Right ventricle myocardium inferior (tissue), 1 donor: ENCODE measurements around the gene BRSK1. TPM values are rescaled to one million over a fixed set of nuclear protein-coding genes. Genes with fewer than 3 reads are reported as not detected.
A peak's percentile ranks its signal among the peaks of the same experiment; 100 is the strongest.

Experiments used
- ATAC-seq: fragments of 200-7000 bp; cut with Tn5 transposase; one replicate; pipeline ENCODE4 v1.9.1; 2020; ENCODE audit warnings: mild to moderate bottlenecking, moderate library complexity
- DNase-seq: peaks from one replicate; pipeline ENCODE4 v3.0.0; 2021; ENCODE audit errors: missing footprints
- intact Hi-C: fragments of 100-400 bp; cut with DNase I; formaldehyde crosslinking; loops from one replicate; pipeline ENCODE4 v1.11.0; 2022
- total RNA-seq: library from RNA; stranded (reverse); fragmentation: NEBNext Ultra II Directional; extraction: Animal tissue kit (Norgen Biotek cat#: 25700); gene quantifications from one replicate; pipeline ENCODE4 v1.2.1, GENCODE V29; 2021
- donor health status: DM: no; HTN: yes; CAD: no; lungs with severe emphysema.

BRSK1 gene
- total RNA-seq, 1 donor from 2014 or later = 2.4 TPM

DNA sequence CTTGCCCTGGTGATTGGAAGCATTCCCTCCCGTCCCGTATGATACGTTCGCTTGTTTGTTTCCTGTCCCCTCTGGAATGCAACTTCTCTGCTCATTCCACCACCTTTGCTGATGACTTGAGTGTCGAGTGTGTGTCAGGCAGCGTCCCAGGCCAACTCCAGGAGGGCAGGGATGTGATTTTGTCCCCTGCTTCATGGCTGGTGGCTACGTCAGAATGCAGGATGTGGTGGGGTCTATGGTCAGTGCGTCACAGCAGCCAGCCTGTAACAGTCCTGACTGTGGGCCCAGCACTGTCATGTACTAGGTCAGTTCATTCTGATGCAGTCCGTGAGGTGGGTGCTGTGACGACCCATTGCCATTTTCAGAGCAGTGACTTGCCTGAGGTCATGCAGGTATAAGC is 16.2 kb downstream of the BRSK1 start:
- intact Hi-C loops = loop anchor here (2.0 to 10.0 kb wide), 3 partner anchors 42 to 115 kb away; partner anchors contain the start of genes RPL28 and TMEM238
- no peak for ATAC-seq
- DNase-seq = peak; percentile 33

DNA sequence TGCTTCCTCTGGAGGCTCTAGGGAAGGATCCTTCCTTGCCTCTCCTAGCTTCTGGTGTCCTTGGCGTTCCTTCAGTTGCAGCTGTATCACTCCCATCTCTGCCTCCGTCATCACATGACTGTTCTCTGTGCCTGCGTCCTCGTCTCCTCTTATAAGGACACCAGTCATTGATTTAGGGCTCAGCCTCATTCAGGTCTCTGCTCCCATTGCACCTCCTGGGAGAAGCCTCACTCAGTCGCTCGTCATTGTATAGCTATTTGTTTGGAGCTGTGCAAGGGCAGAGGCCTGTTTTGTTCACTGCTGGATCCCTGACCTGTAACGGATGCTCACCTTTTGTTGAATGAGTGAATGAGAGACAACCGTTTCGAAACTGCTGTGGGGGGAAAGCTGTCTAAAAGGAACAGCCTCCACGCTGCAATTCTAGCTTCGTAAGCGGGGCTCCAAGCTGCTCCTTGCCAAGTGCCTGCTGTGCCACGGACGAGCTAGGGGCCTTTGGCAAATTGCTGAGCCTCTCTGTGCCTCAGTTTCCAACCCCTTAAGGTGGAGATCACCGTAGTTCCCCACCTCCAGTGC is 17.2 kb downstream of the BRSK1 start:
- intact Hi-C loops = loop anchor here (2.0 to 10.0 kb wide), 3 partner anchors 41 to 114 kb away; partner anchors contain the start of genes RPL28 and TMEM238
- ATAC-seq = no peak
- peak; percentile 4 for DNase-seq

DNA sequence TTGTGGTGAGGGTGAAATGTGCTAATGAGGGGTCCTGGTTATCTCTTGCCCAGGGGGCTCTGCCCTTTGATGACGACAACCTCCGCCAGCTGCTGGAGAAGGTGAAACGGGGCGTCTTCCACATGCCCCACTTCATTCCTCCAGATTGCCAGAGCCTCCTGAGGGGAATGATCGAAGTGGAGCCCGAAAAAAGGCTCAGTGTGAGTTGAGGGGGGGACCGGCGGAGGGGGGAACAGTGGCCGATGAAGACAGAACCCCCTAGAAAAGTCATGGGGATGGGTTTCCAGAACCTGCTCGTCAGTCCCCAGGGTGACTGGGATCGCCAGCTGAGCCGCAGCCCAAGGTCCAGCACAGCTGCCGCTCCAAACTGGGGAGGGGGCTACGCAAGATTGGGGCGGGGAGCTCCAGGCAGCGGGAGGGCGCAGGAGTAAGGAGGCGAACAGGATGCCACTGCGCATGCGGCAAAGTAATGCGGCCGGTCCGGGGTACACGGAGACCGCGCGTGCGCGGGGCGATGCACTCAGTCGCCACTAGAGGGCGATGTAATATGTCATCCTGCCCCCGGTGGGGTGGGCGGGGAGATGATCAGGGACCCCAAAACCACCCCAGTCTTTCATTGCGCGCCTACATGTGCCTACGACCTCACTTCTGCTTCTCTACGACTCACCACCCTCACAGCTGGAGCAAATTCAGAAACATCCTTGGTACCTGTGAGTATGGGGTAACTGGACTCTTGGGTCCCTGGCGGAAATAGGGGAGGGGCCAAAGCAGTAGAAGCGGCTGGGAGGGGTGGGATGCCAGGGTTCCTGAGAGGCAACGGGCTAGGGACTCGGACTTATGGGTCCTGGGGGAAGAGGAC is 17.9 kb downstream of the BRSK1 start:
- intact Hi-C loops = loop anchor here (2.0 to 10.0 kb wide), 3 partner anchors 41 to 113 kb away; partner anchors contain the start of genes RPL28 and TMEM238
- ATAC-seq (peak; percentile 89), DNase-seq (peak; percentile 95)

DNA sequence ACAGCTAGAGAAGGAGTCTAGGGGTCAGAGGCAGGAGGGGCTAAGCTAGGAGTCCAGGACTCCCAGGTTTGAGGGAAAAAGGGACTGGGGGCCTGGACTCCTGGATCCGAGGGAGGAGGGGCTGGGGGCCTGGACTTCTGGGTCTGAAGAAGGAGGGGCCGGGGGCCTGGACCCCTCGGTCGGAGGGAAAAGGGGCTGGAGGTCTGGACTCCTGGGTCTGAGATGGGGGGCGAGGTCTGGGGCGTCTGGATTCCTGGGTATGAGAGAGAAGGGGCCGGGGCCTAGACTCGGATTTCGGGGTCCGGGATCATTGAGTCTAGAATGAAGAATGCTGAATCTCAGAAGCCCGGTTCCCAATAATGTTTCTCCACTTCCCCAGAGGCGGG is 18.5 kb downstream of the BRSK1 start:
- ATAC-seq = no peak
- peak; percentile 34 for DNase-seq
- intact Hi-C loops = loop anchor here (5.0 to 10.0 kb wide), 2 partner anchors 40 to 112 kb away; no protein-coding TSS in a partner anchor

DNA sequence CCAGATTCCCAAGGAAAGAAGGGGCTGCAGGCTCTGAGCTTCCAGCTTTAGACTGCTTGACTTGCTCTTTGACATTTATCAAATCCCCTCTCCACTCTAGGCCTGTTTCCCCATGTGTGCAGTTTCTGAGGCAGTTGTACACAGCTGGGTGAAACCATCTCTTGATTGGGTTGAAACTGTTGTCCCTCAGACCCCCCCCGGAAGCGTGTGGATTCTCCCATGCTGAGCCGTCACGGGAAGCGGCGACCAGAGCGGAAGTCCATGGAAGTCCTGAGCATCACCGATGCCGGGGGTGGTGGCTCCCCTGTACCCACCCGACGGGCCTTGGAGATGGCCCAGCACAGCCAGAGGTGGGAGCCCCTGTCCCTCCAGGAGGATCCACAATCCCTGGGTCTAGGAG is 19.7 kb downstream of the BRSK1 start:
- DNase-seq (peak; percentile 34), ATAC-seq (no peak)
- intact Hi-C loops = loop anchor here (5.0 to 10.0 kb wide), 2 partner anchors 39 to 111 kb away; no protein-coding TSS in a partner anchor

DNA sequence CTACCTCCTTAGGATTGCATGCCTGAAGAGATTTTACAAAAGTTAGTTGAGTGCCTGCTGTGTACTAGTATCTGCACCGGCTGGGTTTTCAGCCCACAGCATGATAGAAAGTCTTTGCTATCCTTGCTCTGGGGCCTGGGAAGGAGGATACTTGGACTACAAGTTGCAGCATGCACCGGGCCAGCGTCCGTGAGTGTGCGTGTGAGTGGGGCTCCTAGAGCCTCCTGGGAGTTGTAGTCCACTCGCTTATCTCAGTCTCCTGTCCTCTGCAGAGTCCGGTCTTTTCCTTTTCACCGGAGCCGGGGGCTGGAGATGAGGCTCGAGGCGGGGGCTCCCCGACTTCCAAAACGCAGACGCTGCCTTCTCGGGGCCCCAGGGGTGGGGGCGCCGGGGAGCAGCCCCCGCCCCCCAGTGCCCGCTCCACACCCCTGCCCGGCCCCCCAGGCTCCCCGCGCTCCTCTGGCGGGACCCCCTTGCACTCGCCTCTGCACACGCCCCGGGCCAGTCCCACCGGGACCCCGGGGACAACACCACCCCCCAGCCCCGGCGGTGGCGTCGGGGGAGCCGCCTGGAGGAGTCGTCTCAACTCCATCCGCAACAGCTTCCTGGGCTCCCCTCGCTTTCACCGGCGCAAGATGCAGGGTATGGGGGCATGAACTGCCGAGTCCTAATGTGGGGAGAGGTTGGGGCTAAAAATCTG is 20.6 kb downstream of the BRSK1 start:
- DNase-seq = peak; percentile 72
- intact Hi-C loops = loop anchor here (5.0 to 10.0 kb wide), 2 partner anchors 38 to 110 kb away; no protein-coding TSS in a partner anchor
- ATAC-seq = no peak

DNA sequence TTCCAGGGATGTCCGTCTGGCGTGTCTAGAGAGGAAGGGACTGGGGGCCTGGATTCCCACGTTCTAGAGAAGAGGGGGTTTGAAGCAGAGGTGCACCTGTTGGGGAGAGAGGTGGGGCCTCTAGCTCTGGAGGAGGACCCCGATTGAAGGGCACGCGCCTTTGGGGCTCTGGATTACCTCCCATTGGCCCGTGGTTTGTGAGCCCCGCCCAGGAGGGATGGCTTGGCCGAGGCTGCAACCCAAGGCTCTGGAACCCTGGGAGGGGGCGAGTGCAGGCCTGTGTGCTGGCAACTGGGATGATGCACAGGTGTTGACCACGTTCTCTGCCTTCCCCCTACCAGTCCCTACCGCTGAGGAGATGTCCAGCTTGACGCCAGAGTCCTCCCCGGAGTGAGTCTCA is 21.2 kb downstream of the BRSK1 start:
- peak; percentile 21 for DNase-seq
- intact Hi-C loops = loop anchor here (5.0 to 10.0 kb wide), 2 partner anchors 37 to 110 kb away; no protein-coding TSS in a partner anchor
- no peak for ATAC-seq

DNA sequence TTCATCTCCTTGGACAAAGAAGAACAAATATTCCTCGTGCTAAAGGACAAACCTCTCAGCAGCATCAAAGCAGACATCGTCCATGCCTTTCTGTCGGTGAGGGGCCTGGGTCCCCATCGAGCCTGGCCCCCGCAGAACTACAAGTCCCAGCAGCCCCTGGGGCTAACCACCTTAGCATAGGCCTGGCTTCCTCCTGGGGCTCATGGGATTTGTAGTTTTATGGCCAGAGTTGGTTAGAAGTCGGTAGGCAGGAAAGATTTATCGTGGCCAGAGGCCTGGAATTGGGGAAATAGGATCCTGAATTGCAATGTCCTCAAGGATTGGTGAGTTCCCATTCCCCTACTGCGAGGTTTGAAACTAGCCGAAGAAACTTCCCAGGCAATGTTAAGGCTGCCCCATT is 21.7 kb downstream of the BRSK1 start:
- no peak for DNase-seq
- ATAC-seq = no peak
- intact Hi-C loops = loop anchor here (10.0 kb wide), 1 partner anchor 109 kb away; no protein-coding TSS in a partner anchor

DNA sequence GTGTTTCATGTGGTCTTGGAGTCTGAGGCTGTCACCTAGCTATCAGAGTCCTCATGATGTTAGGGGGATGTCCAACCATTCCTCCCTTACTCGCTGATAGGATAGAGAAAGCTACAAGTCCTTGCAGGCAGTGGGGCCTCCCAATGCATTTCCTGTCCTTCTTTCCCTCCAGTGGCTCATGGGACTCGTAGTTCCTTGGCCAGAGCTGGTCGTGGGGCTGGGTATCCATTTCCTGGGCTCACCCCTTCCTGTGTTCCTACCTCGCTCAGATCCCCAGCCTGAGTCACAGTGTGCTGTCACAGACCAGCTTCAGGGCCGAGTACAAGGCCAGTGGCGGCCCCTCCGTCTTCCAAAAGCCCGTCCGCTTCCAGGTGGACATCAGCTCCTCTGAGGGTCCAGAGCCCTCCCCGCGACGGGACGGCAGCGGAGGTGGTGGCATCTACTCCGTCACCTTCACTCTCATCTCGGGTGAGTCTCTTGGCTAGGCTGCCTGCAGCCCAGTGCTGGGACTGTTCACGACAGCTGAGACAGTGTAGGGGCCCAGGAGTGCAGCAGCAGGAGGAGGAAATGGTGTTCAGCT is 22.3 kb downstream of the BRSK1 start:
- intact Hi-C loops = loop anchor here (10.0 kb wide), 1 partner anchor 109 kb away; no protein-coding TSS in a partner anchor
- ATAC-seq (no peak), DNase-seq (no peak)

DNA sequence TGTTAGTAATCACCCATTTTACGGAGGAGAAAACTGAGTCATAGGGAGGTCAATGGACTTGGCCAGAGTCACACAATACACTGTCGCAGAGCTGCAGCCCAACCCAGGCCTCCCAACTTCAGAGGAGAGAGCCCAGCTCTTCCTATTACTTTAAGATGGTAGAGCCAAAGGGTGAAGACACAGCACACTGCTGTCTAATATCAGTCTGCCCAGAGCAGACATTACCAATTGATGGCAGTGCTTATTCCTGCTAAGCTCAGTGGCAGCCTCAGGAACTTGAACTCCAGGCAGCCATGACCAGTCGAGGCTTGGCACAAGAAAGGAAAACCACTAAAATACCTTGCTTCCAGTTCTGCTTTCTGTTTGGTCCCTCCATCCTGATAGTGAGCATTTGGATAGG is 22.9 kb downstream of the BRSK1 start:
- DNase-seq = no peak
- intact Hi-C loops = loop anchor here (10.0 kb wide), 1 partner anchor 108 kb away; no protein-coding TSS in a partner anchor
- ATAC-seq = no peak

DNA sequence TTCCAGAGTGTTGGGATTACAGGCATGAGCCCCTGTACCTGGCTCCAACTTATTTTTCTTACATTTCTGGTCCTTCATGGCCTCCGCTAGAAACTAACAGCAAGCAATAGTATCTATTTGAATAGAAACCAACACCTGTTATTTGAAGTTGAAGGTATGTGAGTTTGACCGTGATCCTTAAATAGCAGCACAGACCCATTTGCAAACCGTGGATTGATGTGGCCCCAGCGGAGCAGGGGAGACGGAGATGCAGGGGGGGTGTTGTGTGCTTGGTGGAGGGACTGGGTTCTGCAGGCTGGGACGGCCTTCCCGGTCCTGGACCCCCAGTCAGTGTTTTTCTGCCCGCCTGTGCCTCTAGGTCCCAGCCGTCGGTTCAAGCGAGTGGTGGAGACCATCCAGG is 24.5 kb downstream of the BRSK1 start:
- DNase-seq (no peak), ATAC-seq (no peak)
- intact Hi-C loops = loop anchor here (10.0 kb wide), 1 partner anchor 107 kb away; no protein-coding TSS in a partner anchor

DNA sequence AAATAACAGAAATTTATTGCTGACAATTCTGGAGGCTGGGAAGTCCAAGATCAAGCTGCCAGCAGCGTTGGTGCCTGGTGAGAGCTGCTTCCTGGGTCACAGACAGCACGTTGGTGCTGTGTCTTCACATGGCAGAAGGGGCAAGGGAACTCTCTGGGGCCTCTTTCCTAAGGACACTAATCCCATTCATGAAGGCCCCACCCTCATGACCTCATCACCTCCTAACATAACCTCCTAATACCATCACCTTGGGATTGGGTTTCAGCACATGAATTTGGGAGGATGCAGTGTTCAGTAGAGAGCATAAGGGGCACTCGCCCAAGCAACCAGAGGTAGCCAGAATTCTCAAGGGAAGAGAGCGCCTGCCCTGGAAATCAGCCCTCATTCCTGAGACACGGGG is 25.7 kb downstream of the BRSK1 start:
- intact Hi-C loops = loop anchor here (10.0 kb wide), 1 partner anchor 105 kb away; no protein-coding TSS in a partner anchor
- ATAC-seq (no peak), DNase-seq (no peak)

DNA sequence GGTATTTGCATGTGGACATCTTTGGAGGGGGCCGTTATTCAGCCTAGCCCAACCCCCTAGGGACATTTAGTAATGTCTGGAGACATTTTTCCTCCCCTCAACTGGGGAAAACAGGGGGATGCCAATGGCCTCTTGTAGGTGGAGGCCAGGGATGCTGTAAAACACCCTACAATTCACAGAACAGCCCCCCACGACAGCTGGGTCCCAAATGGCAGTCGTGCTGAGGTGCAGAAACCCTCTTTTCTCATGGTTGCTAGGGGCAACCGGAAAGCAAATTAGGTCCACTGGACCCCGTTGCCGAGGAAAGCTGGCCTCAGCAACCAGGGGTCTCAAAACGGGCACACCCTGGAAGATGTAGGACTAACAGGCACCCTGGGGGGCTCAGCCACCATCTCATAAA is 26.7 kb downstream of the BRSK1 start:
- intact Hi-C loops = no loop called here
- no peak for DNase-seq

DNA sequence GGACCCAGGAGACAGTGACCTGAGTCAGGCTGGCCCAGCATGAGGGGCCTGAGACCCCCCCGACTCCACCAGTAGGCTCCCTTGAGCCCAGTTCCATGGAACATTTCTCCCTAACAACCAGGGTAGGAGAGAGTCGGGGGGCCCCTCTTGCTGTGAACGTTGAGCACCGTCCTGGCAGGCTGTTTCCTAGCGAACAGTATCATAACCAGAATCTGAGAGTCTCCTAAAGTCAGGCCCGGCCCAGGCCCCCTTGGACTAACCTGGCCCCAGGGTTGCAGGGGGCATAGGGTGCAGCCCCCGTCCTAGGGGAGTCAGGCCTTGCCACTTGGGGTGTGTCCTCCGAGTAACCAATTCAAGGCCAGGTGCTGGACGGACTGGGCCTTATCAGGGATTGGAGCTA is 27.6 kb downstream of the BRSK1 start:
- ATAC-seq (no peak), DNase-seq (no peak)
- intact Hi-C loops = no loop called here

More for the DNA sequence above, 26.7 kb downstream of the BRSK1 start:
- no peak for ATAC-seq

DNA sequence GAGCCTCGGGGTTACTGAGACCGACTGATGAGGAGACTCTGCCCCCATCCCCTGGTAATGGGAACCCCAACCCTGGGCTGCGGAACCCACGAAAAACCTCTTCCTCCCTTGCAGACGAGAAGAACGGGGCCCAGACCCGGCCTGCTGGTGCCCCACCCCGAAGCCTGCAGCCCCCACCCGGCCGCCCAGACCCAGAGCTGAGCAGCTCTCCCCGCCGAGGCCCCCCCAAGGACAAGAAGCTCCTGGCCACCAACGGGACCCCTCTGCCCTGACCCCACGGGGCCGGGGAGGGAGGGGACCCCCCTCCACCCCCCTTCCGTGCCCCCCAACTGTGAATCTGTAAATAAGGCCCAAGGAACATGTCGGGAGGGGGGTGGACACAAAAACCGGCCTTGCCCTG is 28.0 kb downstream of the BRSK1 start:
- intact Hi-C loops = no loop called here
- DNase-seq (no peak), ATAC-seq (no peak)

DNA sequence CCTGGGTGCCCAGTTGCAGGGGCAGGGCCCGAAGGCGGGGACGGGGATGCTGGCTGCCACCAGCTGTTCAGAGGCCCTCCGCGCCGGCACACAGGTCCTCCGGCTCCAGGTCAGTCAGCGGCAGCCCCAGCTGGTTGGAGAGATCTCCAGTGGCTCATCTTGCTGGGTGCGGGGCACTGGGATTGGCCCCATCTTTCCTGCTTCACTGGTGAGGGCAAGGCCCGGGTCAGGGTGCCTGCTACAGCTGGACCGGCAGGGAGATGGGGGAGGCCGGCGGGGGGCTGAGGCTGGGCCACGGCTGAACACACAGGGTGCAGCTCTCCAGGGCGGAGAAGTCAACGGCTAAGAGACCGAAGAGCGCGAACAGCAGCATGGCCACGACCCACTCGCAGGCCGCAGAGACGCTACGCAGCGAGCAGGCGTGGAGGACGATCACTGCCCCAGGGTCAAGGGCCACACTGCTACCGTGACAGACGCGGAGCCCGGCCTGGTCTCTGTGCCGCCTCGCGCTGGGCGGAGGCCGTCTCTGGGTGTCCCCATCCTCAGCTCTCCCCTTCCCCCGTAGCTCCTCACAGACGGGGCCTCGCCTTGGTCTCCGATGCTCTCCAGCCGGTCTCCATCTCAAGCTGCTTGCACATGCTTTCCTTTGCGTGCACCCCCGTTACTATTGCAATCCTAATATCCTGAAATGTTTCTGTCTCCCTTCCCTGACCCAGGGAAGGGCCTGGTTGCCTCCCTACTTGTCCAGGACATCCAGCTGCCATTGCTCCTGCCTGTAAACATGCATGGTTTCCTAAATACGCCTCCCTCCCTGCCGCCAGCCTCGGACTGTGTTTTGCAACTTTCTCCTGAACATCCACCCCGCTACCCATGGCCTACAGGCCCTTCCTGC is 29.1 kb downstream of the BRSK1 start:
- ATAC-seq = no peak

DNA sequence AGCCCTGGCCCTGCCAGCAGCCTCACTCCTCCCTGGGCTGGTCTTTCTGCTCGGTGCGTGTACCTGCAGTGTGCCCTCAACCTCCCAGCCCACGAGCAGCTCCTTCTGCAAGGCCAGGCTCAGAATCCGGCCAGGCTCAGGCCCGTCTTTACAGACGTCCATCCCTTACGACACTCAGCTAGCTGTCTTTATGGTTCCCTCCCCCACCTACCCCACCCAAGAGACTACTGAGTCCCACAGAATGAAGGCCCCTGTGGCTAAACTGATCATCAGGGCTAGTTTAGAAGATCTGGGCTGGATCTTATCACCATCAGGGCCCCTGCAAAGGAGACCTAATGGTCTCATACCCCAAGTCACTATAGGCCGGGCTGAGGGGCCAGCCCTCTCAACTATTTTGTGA is 30.6 kb downstream of the BRSK1 start:
- intact Hi-C loops = no loop called here
- ATAC-seq (no peak), DNase-seq (no peak)

More for the DNA sequence above, 29.1 kb downstream of the BRSK1 start:
- no peak for DNase-seq
- intact Hi-C loops = no loop called here
